GM18505 (cell line): ENCODE measurements around the gene ARHGAP1.
A peak's percentile ranks its signal among the peaks of the same experiment; 100 is the strongest.

Experiments
- ATAC-seq: cut with Tn5 transposase; IDR thresholded peaks from one replicate; pipeline ENCODE4 v1.9.1; 2021; ENCODE audit not compliant: unreplicated experiment
- POLR2A ChIP-seq: IDR thresholded peaks from 4 replicates; pipeline ENCODE4 v1.6.1; 2011; ENCODE audit warnings: borderline replicate concordance; ENCODE audit not compliant: insufficient read depth, insufficient read length; ENCODE audit errors: extremely low read depth

ARHGAP1 gene

GRCh38 chr11:46700241-46701077 is at the start of gene ARHGAP1, which contains the start of gene ZNF408:
TSS of gene ARHGAP1 (minus strand) at chr11:46700619. CDS start at chr11:46696107, 4,512 bp downstream.
TSS of gene ZNF408 (plus strand) at chr11:46701031. CDS start at chr11:46701048, 17 bp downstream.
- TF ChIP-seq POLR2A, result peak; percentile 77

GRCh38 chr11:46747150-46747549 is 46.7 kb upstream of the ARHGAP1 start:
- TF ChIP-seq POLR2A, result no peak
- ATAC-seq, result no peak

More at GRCh38 chr11:46700241-46701077, at the start of gene ARHGAP1, which contains the start of gene ZNF408:
- ATAC-seq, result peak; percentile 94

- no peak for TF ChIP-seq POLR2A
- ATAC-seq, result no peak
Observed at GRCh38 chr11:46745995-46746394, 45.6 kb upstream of the ARHGAP1 start.

GRCh38 chr11:46745328-46745727 is 44.9 kb upstream of the ARHGAP1 start:
- ATAC-seq, result no peak
- no peak for TF ChIP-seq POLR2A

- ATAC-seq, result no peak
- TF ChIP-seq POLR2A, result no peak
Observed at GRCh38 chr11:46743693-46744339, 43.4 kb upstream of the ARHGAP1 start.

GRCh38 chr11:46743043-46743442 is 42.6 kb upstream of the ARHGAP1 start:
- ATAC-seq, result no peak
- no peak for TF ChIP-seq POLR2A

GRCh38 chr11:46741600-46742484 is 41.4 kb upstream of the ARHGAP1 start:
- TF ChIP-seq POLR2A, result no peak
- ATAC-seq, result no peak

- ATAC-seq, result no peak
- no peak for TF ChIP-seq POLR2A
Observed at GRCh38 chr11:46738887-46739286, 38.5 kb upstream of the ARHGAP1 start.

GRCh38 chr11:46737699-46738098 is 37.3 kb upstream of the ARHGAP1 start:
- ATAC-seq, result no peak

GRCh38 chr11:46736615-46737014 is 36.2 kb upstream of the ARHGAP1 start:
- ATAC-seq, result no peak
- TF ChIP-seq POLR2A, result no peak

More at GRCh38 chr11:46737699-46738098, 37.3 kb upstream of the ARHGAP1 start:
- TF ChIP-seq POLR2A, result no peak

GRCh38 chr11:46736146-46736545 is 35.7 kb upstream of the ARHGAP1 start:
- no peak for TF ChIP-seq POLR2A
- ATAC-seq, result no peak

- no peak for TF ChIP-seq POLR2A
- ATAC-seq, result no peak
Observed at GRCh38 chr11:46733234-46733633, 32.8 kb upstream of the ARHGAP1 start.

- no peak for ATAC-seq
- no peak for TF ChIP-seq POLR2A
Observed at GRCh38 chr11:46731545-46731944, 31.1 kb upstream of the ARHGAP1 start.
